Kidney (tissue), 14 donors: ENCODE data around the gene FSTL1. TPM values are rescaled to one million over a fixed set of nuclear protein-coding genes. Genes with fewer than 3 reads are reported as not detected.

Experiments
- DNase-seq, 5 donors: peaks; one replicate each; pipeline ENCODE4 v3.0.0-alpha.2; 2013 to 2020
- FAIRE-seq: peaks from 2 replicates; lab custom pipeline; 2012; peaks lifted over from hg19 to GRCh38; lab: Jason Lieb, UNC
- H3K27ac ChIP-seq, 2 donors: one replicate each; pipeline ENCODE4 v1.7.0; 2013; ENCODE audit warnings: low read depth in 2 of 2, low read length in 2 of 2, inconsistent platforms in 1 of 2
- H3K27me3 ChIP-seq: one replicate; pipeline ENCODE4 v1.7.1; 2013; ENCODE audit warnings: low read length, inconsistent platforms; ENCODE audit not compliant: control insufficient read depth, insufficient read depth
- H3K36me3 ChIP-seq, 3 donors: one replicate each; pipeline versions ENCODE4 v1.7.0 to v1.7.1; 2013; ENCODE audit warnings: low read length in 3 of 3, control low read depth in 1 of 3, inconsistent platforms in 1 of 3; ENCODE audit not compliant: insufficient read depth in 3 of 3, control insufficient read depth in 2 of 3
- H3K4me1 ChIP-seq, 3 donors: one replicate each; pipeline versions ENCODE4 v1.7.0 to v1.7.1; 2013; ENCODE audit warnings: low read length in 3 of 3, inconsistent platforms in 1 of 3, low read depth in 1 of 3; ENCODE audit not compliant: control insufficient read depth in 2 of 3, insufficient read depth in 2 of 3
- H3K4me3 ChIP-seq, 3 donors: one replicate each; pipeline versions ENCODE4 v1.7.0 to v1.8.1; 2013; ENCODE audit warnings: low read length in 3 of 3, control low read depth in 1 of 3, inconsistent platforms in 1 of 3
- H3K9ac ChIP-seq, 3 donors: one replicate each; pipeline versions ENCODE4 v1.7.0 to v1.7.1; 2013; ENCODE audit warnings: low read length in 3 of 3, control low read depth in 1 of 3, inconsistent platforms in 1 of 3
- H3K9me3 ChIP-seq, 3 donors: one replicate each; pipeline versions ENCODE4 v1.7.0 to v1.7.1; 2013; ENCODE audit warnings: low read length in 3 of 3, control low read depth in 1 of 3, inconsistent platforms in 1 of 3; ENCODE audit not compliant: control insufficient read depth in 2 of 3, insufficient read depth in 1 of 3
- CTCF ChIP-seq: IDR thresholded peaks from 3 replicates; pipeline ENCODE4 v1.5.1; 2012; ENCODE audit warnings: mild to moderate bottlenecking, moderate library complexity, borderline replicate concordance; ENCODE audit not compliant: insufficient read depth; ENCODE audit errors: extremely low read depth
- intact Hi-C: fragments of 100-400 bp; cut with DNase I; formaldehyde crosslinking; loops from one replicate; pipeline ENCODE4 v1.11.1; 2022
- polyA plus RNA-seq: library from polyadenylated mRNA; stranded (reverse); fragments of 350-450 nt; fragmentation: Illumina TruSeq; extraction: RNeasy Lipid Tissue Mini Kit (QIAGEN cat#74804); gene quantifications from one replicate; pipeline ENCODE4 v1.2.3, GENCODE V29; 2014; ENCODE audit warnings: low read depth, low replicate concordance; ENCODE audit not compliant: insufficient read depth
- total RNA-seq: library from RNA; stranded (reverse); fragmentation: NEBNext Ultra II Directional; extraction: Animal tissue kit (Norgen Biotek cat#: 25700); gene quantifications from one replicate; pipeline ENCODE4 v1.2.1, GENCODE V29; 2021
- donor health status: control.
- donor health status: control.
- donor health status: control.
- donor health status: control.
- donor health status: control.
- donor health status: DM: yes; HTN: yes; CAD: no.
- donor health status: Normal renal cell carcinoma (clear cell type).

Gene FSTL1
- total and polyA plus RNA-seq, 2 donors from 2014 or later, result 31.1 to 193 TPM

- Histone ChIP-seq H3K4me3 (no peak overlapping the region), H3K27ac (no peak overlapping the region), H3K36me3 (no peaks in the 10 kb centered on the region), H3K9ac (no peak overlapping the region), H3K4me1 (peaks cover 9 to 19% (median 17%) of the 10 kb centered on the region in 3 donors), H3K9me3 (no peaks in the 10 kb centered on the region), H3K27me3 (no peaks in the 10 kb centered on the region)
- DNase-seq (peak in 1 of 5 donors; percentile 22), FAIRE-seq (no peak)
- TF ChIP-seq CTCF, result no peak
- intact Hi-C loops, result loop anchor here (10.0 kb wide), 1 partner anchor 104 kb away; no protein-coding TSS in a partner anchor
Measured at GRCh38 chr3:120440762-120441161, 10.0 kb downstream of the FSTL1 start.

- Histone ChIP-seq H3K4me1 (peaks cover 15 to 20% (median 19%) of the 10 kb centered on the region in 3 donors), H3K4me3 (no peak overlapping the region), H3K27ac (no peak overlapping the region), H3K36me3 (no peaks in the 10 kb centered on the region), H3K9me3 (no peaks in the 10 kb centered on the region), H3K27me3 (no peaks in the 10 kb centered on the region), H3K9ac (no peak overlapping the region)
- DNase-seq (peak in 1 of 5 donors; percentile 6), FAIRE-seq (no peak)
- intact Hi-C loops, result loop anchor here (10.0 kb wide), 1 partner anchor 105 kb away; no protein-coding TSS in a partner anchor
- TF ChIP-seq CTCF, result no peak
Measured at GRCh38 chr3:120440001-120440703, 10.6 kb downstream of the FSTL1 start.

- intact Hi-C loops, result no loop called here
- no peak for TF ChIP-seq CTCF
- Histone ChIP-seq H3K27me3 (no peaks in the 10 kb centered on the region), H3K9me3 (no peaks in the 10 kb centered on the region), H3K9ac (peak overlapping the region in 1 of 3 donors; percentile 42), H3K4me3 (no peak overlapping the region), H3K27ac (peak overlapping the region; percentile 19 to 77), H3K36me3 (no peaks in the 10 kb centered on the region), H3K4me1 (peaks cover 15 to 28% (median 25%) of the 10 kb centered on the region in 3 donors)
- peak; percentile 64 to 95 (median 82) for DNase-seq
- no peak for FAIRE-seq
Measured at GRCh38 chr3:120438665-120439370, 12.0 kb downstream of the FSTL1 start.
